ELF-1 (cell line): ENCODE results near the gene ASIC1.

Source experiments
- DNase-seq: peaks from one replicate; pipeline ENCODE4 v3.0.0-alpha.2; 2016; ENCODE audit warnings: low read depth, low spot score

Gene ASIC1

GRCh38 chr12:50060120-50060468 lies 2.7 kb downstream of the ASIC1 start:
- DNase-seq = no peak

DNA sequence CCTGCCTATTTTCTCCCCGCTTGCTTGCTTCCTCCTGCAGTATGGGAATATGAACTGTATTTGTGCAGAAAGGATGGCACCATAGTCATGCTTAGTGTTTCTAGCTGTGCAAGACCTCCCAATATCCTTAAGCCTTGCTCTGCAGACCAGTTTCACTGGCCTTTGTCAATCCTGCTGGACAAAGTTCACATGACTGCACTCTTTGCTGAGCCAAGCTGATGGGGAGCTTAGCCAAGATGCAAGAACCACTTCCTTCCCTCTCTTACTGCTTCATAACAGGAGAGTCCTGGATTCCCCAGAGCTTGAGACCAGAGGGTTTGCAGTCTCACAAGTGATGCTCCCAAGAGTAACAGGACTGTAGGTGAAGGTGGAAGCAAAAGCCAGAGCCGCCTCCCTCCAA lies 3.8 kb downstream of the ASIC1 start:
- DNase-seq = no peak

DNA sequence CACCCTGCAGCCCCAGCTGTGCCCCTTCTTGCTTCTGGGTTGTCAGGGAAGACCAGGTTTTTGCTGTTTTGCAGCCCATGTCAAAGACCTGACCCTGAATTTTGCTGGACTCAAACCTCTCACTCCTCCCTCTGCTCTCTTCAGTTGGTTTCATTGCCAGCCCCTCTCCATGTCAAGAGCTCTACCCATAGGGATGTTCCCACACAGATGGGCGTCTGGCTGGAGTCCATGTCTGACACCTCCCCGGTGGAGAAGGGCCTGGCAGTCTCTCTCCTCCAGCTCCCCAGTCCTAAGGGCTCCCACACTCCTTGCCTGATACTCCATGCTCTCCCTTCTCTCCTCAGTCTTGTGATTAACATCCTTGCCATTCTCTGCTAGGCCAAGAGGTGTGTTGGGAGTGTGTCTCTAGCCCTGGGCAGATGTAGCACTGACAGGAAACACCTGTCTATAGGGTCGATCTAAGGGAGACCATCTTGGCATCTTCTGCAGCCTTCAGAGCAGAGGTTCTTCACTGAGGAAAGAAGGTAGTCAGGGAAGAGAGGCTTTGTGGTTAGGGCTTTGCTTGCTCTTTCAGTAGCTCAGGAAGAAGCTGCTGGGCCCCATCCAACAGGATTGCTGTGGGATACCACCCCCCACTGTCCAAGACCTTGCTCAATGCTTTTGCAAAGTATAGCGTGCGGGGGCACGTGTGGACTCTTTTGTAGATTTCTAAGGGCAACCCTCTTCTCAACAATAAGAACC lies 4.7 kb downstream of the ASIC1 start:
- DNase-seq = no peak

- no peak for DNase-seq
These were observed 5.5 kb downstream of the ASIC1 start for GRCh38 chr12:50062728-50063460.

DNA sequence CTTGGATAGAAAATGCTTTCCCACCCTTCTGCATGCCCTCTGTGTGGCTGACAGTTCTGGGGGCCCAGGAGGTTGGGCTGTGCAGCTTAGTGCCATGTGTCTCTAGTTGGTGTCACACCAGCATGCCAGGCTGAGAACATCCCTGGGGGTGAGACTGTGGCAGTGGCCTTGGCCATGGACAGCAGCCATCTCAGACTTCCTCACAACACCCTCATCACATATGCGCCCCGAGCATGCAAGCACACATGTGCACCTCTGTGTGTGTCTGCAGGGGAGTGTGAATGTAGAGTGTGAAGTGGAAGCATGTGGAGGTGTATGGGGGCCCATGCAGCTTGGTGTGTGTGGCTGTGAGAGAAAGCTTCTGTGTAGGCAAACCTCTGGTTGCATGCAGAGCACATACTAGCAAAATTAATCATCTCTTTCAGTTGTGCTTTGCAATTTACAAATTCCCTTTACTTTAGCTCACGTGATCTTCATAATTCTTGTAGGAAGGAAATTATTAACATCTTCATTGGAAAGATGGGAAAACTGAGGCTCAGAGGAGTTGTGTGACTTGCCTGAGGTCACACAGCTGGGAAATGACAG lies 8.4 kb downstream of the ASIC1 start:
- no peak for DNase-seq

DNA sequence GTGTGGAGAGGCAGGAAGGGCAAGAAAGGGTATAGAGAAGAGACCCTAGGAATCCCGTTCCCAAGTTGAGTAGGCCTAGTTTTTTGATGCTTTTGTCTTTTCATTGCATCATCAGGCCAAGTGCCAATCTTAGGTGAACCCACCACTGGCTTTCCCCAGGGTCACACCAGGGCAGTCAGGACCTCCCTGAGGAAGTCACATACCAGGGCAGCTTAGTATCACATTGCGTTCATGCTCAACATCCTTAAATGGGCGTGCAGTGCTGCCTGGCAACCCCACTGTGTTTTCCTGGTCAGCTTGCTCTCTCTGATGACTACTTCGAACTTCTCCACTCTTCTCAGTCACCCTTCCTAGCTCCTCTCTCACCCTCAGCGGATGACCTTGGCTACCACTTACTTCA lies 9.0 kb downstream of the ASIC1 start:
- DNase-seq = peak; percentile 68

DNA sequence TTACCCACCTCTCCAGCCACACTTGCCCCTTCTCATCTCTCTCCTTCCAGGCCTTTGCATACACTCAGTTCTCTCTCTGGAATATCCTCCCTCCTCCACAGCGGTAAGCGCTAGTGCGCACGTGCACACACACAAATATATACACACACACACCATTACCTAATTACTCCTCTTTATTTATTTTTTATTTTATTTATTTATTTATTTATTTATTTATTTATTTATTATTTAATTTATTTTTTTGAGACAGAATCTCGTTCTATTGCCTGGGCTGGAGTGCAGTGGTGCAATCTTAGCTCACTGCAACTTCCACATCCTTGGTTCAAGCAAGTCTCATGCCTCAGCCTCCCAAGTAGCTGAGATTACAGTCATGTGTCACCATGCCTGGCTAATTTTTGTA lies 11.7 kb downstream of the ASIC1 start:
- DNase-seq = no peak

DNA sequence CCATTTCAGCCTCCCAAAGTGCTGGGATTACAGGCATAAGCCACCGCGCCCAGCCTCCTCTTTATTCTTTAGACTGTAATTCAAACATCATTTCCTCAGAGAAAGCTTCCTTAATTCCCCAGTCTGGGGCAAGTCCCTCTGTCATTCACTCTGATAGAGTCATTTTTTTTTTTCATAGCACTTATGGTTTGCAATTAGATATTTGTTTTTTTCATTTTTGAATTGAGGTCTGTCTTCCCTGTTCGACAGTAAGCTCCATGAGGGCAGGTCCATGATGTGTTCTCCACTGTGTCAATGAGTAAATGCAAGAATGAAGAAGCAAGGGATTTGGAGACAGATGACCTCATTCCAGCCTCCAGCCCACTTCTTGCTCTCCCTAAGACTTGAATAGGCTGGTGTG lies 12.1 kb downstream of the ASIC1 start:
- DNase-seq = no peak

GRCh38 chr12:50070314-50071060 lies 13.1 kb downstream of the ASIC1 start:
- DNase-seq = peak; percentile 89

GRCh38 chr12:50072198-50072907 lies 15.0 kb downstream of the ASIC1 start:
- no peak for DNase-seq

DNA sequence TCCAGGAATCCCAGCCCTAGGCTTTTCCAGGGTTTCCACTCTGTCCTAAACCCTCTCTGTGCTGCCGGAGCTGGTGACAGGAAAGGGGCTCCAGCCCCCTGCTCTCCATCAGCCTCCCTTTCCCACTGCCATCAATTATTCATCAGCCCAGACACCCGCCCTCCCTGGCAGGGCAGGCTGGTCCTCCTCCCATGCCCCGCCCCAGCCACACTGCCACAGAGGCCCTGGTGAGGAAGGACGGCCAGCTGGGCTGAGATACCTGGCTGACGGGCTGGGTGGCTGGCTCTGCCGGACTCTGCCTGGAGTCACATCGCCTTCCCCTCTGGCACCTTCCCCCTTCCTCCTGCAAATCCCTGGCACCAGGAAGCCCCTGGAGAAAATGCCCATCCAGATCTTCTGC lies 15.8 kb downstream of the ASIC1 start:
- DNase-seq = no peak

DNA sequence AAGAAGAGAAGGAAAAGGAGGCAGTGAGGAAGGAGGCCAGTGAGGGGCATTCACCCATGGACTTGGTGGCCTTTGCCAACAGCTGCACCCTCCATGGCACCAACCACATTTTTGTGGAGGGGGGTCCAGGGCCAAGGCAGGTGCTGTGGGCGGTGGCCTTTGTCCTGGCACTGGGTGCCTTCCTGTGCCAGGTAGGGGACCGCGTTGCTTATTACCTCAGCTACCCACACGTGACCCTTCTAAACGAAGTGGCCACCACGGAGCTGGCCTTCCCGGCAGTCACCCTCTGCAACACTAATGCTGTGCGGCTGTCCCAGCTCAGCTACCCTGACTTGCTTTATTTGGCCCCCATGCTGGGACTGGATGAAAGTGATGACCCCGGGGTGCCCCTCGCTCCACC lies 16.3 kb downstream of the ASIC1 start:
- DNase-seq = no peak

- DNase-seq = peak; percentile 93
These were observed 17.8 kb downstream of the ASIC1 start for GRCh38 chr12:50074936-50075807.

- DNase-seq = no peak
These were observed 18.4 kb downstream of the ASIC1 start for GRCh38 chr12:50075808-50076170.

GRCh38 chr12:50077099-50077498 lies 19.7 kb downstream of the ASIC1 start:
- no peak for DNase-seq

DNA sequence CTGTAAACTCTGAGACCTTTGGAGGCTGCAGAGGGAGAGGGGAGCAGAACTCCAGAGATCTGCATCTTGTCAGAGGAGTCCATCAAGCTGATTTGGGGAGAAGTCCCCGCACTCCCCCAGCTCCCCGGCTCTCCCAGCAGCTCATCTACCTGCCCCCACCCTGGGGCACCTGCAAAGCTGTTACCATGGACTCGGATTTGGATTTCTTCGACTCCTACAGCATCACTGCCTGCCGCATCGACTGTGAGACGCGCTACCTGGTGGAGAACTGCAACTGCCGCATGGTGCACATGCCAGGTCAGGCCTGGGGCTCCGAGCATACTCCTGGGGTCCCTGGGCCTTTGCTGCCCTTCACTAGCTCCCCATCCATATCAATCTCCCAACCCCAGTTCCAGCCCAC lies 20.9 kb downstream of the ASIC1 start:
- no peak for DNase-seq

DNA sequence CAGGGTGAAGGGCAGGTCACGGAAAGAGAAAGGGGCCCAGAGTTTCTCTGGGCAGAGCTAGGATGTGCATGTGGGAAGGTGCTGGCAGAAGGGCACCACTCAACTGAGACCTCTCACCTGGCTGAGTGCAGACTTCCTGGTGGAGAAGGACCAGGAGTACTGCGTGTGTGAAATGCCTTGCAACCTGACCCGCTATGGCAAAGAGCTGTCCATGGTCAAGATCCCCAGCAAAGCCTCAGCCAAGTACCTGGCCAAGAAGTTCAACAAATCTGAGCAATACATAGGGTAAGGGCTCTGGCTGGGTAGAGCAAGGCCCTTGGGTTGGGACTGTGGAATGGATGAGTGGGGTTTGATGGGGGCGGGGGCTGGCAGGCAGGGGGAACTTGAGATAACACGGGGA lies 22.4 kb downstream of the ASIC1 start:
- no peak for DNase-seq

DNA sequence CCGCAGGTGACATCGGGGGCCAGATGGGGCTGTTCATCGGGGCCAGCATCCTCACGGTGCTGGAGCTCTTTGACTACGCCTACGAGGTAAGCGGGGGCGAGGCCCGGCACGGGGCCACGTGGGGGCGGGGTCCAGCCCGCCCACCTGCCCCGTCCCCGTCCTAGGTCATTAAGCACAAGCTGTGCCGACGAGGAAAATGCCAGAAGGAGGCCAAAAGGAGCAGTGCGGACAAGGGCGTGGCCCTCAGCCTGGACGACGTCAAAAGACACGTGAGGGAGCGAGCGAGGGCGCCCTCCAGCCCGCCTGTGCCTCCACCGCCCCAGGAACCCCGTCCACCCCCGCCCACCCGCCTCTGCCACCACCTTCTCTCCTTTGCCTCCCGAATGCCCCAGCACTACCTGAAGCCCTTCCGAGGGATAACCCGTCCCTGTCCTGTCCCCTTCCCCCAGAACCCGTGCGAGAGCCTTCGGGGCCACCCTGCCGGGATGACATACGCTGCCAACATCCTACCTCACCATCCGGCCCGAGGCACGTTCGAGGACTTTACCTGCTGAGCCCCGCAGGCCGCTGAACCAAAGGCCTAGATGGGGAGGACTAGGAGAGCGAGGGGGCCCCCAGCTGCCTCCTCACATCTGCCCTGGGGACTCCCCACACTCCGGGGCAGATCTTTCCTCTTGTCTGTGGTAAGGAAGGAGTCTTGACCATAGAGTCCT lies 23.9 kb downstream of the ASIC1 start:
- DNase-seq = no peak

DNA sequence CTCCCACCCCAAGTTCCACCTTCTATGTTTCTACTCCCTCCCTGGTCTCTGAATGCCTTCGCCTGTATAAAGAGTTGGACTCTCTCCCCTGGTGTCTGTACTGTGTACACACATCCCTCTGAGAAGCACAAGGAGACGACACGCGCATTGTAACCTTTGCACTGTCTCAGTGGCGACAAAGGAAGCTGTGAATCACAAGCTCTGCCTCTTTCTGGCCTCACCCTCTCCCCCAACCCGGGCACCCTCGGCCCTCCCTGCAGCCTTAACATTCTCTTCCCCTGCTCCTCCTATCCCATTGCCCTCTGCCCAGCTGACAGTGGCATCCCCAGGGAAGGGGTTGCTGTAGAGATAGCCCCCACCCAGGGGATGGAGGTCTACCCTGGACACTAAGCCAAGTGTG lies 25.2 kb downstream of the ASIC1 start:
- DNase-seq = no peak

GRCh38 chr12:50083301-50083700 lies 25.9 kb downstream of the ASIC1 start:
- no peak for DNase-seq
